Fibroblast of the aortic adventitia (primary cell): ENCODE data around the gene RPS6KA2. TPM values are rescaled to one million over a fixed set of nuclear protein-coding genes. Genes with fewer than 3 reads are reported as not detected.
A peak's percentile ranks its signal among the peaks of the same experiment; 100 is the strongest.

Experiments used
- DNase-seq: peaks from one replicate; pipeline ENCODE4 v3.0.0-alpha.2; 2010; ENCODE audit warnings: low read depth
- H3K4me3 ChIP-seq: 2 replicates; pipeline ENCODE4 v1.5.1; 2011; ENCODE audit warnings: low read depth, mild to moderate bottlenecking, control low read depth, low read length, moderate library complexity
- CTCF ChIP-seq: IDR thresholded peaks from 2 replicates; pipeline ENCODE4 v1.5.1; 2011; ENCODE audit warnings: mild to moderate bottlenecking, low read length, control low read depth, inconsistent platforms; ENCODE audit not compliant: insufficient read depth
- total RNA-seq: library from RNA; depleted of rRNA; stranded (reverse); fragments of >200 nt; gene quantifications from 2 replicates; pipeline ENCODE4 v1.2.3, GENCODE V29; 2012; ENCODE audit warnings: low replicate concordance

Gene RPS6KA2
- total RNA-seq, 1 donor: 89.7 TPM

- TF ChIP-seq CTCF: no peak
- DNase-seq: no peak
- H3K4me3 ChIP-seq: no peak overlapping the region
These were observed 204.7 kb downstream of the RPS6KA2 start for GRCh38 chr6:166422201-166422940.

- peak; percentile 36 for TF ChIP-seq CTCF
- H3K4me3 ChIP-seq: no peak overlapping the region
- peak; percentile 52 for DNase-seq
These were observed 206.7 kb downstream of the RPS6KA2 start for GRCh38 chr6:166420351-166420750.

- no peak for DNase-seq
- no peak for TF ChIP-seq CTCF
- no peak overlapping the region for H3K4me3 ChIP-seq
These were observed 207.3 kb downstream of the RPS6KA2 start for GRCh38 chr6:166419717-166420116.

DNA sequence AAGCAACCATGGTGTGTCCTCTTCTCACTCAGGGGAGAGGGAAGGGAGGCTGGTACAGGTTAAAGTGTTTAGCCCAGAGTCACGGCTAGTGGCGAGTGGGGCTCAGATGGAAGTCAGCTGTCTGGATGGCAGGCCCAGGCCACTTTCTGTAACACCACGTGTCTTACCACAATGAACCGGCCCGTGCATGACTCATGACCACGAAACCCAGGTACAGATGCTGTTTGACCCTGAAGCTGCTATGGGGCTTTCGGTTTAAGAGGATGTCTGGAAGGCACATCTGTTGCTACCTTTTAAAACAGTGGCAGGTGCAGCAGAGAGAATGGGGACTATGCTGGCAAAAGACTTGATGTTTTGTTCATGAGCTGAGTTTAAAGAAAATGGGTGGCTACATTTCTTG, 207.8 kb downstream of the RPS6KA2 start:
- no peak overlapping the region for H3K4me3 ChIP-seq
- no peak for TF ChIP-seq CTCF
- no peak for DNase-seq

GRCh38 chr6:166418691-166419143, 208.3 kb downstream of the RPS6KA2 start:
- no peak for TF ChIP-seq CTCF
- no peak overlapping the region for H3K4me3 ChIP-seq
- DNase-seq: no peak

DNA sequence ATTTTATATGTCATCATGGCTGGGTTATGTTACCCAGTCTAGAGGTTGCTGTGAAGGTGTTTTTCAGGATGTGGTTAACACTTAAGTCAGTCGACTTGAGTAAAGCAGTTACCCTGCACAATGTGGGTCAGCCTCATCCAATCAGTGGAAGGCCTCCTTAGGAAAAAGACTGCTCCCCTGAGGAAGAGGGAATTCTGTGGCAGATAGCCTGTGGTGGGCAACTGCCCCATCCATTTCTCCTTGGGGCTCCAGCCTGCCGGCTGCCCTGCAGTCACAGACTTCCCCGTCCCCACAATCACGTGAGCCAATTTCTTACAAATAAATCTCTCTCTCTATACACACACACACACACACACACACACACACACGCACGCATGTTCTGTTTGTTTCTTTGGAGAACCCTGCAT, 209.8 kb downstream of the RPS6KA2 start:
- no peak for DNase-seq
- TF ChIP-seq CTCF: no peak
- no peak overlapping the region for H3K4me3 ChIP-seq

GRCh38 chr6:166415833-166416347, 211.2 kb downstream of the RPS6KA2 start:
- no peak overlapping the region for H3K4me3 ChIP-seq
- TF ChIP-seq CTCF: no peak
- DNase-seq: no peak
